Measurements from ENCODE around the gene VAV3. TPM values are rescaled to one million over a fixed set of nuclear protein-coding genes. Genes with fewer than 3 reads are reported as not detected.

VAV3 gene
- total RNA-seq, 2 experiments from 2014 or later, result 5.3 to 6.2 TPM

DNA sequence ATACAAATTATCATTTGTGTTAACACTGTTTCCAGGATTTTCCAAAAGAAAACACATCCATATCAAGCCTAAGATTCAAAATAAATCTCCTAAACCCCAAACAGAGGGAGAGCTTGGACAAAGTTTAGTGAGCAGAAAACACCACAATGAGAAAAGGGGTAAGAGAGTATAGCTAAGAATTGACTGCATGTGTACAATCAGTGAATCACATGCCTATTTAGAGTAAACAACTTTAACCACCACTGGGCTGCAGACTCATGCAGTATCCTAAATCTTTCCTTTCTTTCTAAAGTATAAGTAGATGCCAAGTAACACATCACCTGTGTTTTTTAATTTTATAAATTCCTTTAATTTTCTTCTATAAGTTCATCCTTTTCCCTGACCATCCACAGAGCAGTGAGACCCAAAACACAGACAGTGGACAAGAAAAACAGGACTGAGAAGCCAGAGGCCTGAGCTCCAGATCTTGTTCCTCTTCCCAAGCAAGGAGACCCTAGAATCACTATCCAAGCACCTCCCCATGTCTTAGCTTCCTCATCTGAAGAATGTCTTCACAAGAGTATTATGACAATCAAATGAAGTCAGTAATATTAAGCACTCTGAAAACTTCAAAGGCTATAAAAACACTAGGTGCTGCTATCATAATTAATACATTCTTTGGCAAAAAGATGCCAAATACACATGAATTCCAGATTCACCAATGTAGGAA lies 93.1 kb downstream of the VAV3 start:
- intact Hi-C loops (cut with micrococcal nuclease), result no loop called here
- no peaks in the 10 kb centered on the region for H3K9me3 Mint-ChIP-seq
- no peaks in the 10 kb centered on the region for H3K27me3 Mint-ChIP-seq
- POLR2A ChIA-PET, result interaction anchor here (0.8 to 1.5 kb wide), 6 partner anchors 19 to 174 kb away, joined by 3 to 8 read pairs (median 3); no protein-coding TSS in a partner anchor
- peaks cover 53% of the 10 kb centered on the region for H3K4me1 Mint-ChIP-seq (ENCODE audit: low read depth)
- TF ChIP-seq, protein P1, sequence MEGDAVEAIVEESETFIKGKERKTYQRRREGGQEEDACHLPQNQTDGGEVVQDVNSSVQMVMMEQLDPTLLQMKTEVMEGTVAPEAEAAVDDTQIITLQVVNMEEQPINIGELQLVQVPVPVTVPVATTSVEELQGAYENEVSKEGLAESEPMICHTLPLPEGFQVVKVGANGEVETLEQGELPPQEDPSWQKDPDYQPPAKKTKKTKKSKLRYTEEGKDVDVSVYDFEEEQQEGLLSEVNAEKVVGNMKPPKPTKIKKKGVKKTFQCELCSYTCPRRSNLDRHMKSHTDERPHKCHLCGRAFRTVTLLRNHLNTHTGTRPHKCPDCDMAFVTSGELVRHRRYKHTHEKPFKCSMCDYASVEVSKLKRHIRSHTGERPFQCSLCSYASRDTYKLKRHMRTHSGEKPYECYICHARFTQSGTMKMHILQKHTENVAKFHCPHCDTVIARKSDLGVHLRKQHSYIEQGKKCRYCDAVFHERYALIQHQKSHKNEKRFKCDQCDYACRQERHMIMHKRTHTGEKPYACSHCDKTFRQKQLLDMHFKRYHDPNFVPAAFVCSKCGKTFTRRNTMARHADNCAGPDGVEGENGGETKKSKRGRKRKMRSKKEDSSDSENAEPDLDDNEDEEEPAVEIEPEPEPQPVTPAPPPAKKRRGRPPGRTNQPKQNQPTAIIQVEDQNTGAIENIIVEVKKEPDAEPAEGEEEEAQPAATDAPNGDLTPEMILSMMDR (IDR thresholded peaks at IDR 0.05), result no peak
- H3K4me3 Mint-ChIP-seq, result no peak overlapping the region
- peak overlapping the region; percentile 47 for H3K27ac Mint-ChIP-seq
- ATAC-seq (peak; percentile 37), DNase-seq (no peak)
- CTCF ChIA-PET, result interaction anchor here (1.4 kb wide), 1 partner anchor 89 kb away, joined by 5 read pairs; no protein-coding TSS in a partner anchor
- peaks cover 23% of the 10 kb centered on the region for H3K36me3 Mint-ChIP-seq (ENCODE audit: low read depth)

DNA sequence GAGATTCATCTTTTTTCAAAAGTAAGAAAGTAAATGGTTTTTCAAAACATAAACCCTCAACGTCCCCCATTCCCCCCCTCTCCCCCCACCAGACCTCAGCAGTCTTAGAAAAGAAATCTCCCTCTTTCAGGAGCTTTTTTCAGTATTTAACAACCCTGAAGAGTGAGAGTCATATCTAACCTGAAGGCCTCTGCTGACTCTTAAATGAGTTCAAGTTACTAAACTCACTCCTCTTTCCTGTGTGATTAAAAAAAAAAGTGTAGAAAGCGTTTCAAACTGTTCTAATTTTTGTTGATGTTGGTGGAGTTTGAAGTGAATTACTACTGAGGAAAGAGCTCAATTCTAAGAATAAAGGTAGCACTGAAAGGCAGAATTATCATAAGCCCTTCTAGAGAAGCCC lies 93.7 kb downstream of the VAV3 start:
- no peaks in the 10 kb centered on the region for H3K27me3 Mint-ChIP-seq
- peak; percentile 77 for ATAC-seq
- TF ChIP-seq, protein P1 (IDR thresholded peaks at IDR 0.05), result no peak
- intact Hi-C loops (cut with micrococcal nuclease), result no loop called here
- H3K36me3 Mint-ChIP-seq (ENCODE audit: low read depth), result peaks cover 22% of the 10 kb centered on the region
- H3K4me3 Mint-ChIP-seq, result no peak overlapping the region
- H3K4me1 Mint-ChIP-seq (ENCODE audit: low read depth), result peaks cover 51% of the 10 kb centered on the region
- H3K27ac Mint-ChIP-seq, result peak overlapping the region; percentile 47
- H3K9me3 Mint-ChIP-seq, result no peaks in the 10 kb centered on the region
- CTCF ChIA-PET, result interaction anchor here (1.4 kb wide), 1 partner anchor 88 kb away, joined by 5 read pairs; no protein-coding TSS in a partner anchor
- POLR2A ChIA-PET, result interaction anchor here (0.8 to 1.5 kb wide), 6 partner anchors 18 to 174 kb away, joined by 3 to 8 read pairs (median 3); no protein-coding TSS in a partner anchor
- DNase-seq, result no peak

DNA sequence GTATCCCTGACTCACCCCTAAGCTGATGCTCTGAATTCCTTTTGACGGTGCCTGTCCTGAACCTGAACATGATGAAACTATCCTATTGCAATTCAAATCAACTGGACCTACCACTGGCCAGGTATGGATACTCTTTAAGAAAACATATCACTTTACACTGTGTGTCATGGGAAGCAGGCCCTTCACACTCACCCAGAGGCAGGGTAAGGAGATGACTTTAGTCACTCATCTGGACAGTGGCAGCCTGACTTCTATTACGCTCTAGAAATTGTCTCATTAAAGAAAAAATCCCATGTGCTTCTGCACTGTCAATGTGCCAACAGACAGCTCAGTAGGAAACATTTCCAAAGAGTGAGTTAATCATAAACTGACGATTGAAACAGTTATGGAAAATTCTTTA lies 94.3 kb downstream of the VAV3 start:
- POLR2A ChIA-PET, result interaction anchor here (0.9 to 1.4 kb wide), 4 partner anchors 18 to 175 kb away, joined by 3 to 8 read pairs (median 6); no protein-coding TSS in a partner anchor
- H3K4me3 Mint-ChIP-seq, result no peak overlapping the region
- DNase-seq (no peak), ATAC-seq (no peak)
- TF ChIP-seq, protein P1 (IDR thresholded peaks at IDR 0.05), result no peak
- peaks cover 16% of the 10 kb centered on the region for H3K36me3 Mint-ChIP-seq (ENCODE audit: low read depth)
- H3K27me3 Mint-ChIP-seq, result no peaks in the 10 kb centered on the region
- CTCF ChIA-PET, result interaction anchor here (0.9 to 1.4 kb wide), 2 partner anchors 15 to 88 kb away, joined by 3 to 5 read pairs; no protein-coding TSS in a partner anchor
- no peak overlapping the region for H3K27ac Mint-ChIP-seq
- H3K4me1 Mint-ChIP-seq (ENCODE audit: low read depth), result peaks cover 47% of the 10 kb centered on the region
- intact Hi-C loops (cut with micrococcal nuclease), result no loop called here
- no peaks in the 10 kb centered on the region for H3K9me3 Mint-ChIP-seq

DNA sequence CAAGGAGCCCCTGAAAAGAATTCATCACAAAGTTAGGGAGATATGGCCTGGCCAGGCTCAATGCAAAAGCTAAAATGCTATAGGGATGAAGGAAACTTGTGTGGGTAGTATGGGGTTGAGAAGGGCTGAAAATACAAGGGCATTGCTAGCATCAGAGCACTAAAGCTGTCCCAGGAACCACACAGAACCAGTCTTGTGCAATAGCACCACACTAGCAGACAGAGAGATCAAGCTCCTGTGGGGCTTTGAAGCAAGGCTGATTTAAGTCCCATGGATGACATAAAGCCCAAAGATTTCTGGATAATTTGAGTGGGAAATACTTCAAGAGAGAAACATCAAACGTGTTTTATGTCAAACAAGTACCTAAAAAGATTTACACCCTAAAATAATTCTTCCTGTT lies 97.1 kb downstream of the VAV3 start:
- Mint-ChIP-seq H3K4me1 (ENCODE audit: low read depth) (peaks cover 35% of the 10 kb centered on the region), H3K27me3 (no peaks in the 10 kb centered on the region), H3K9me3 (peaks cover 3% of the 10 kb centered on the region), H3K36me3 (ENCODE audit: low read depth) (peaks cover 11% of the 10 kb centered on the region), H3K27ac (no peak overlapping the region), H3K4me3 (no peak overlapping the region)
- ChIA-PET POLR2A (interaction anchor here (1.4 kb wide), 1 partner anchor 14 kb away, joined by 5 read pairs; no protein-coding TSS in a partner anchor), CTCF (no interaction called here)
- ATAC-seq (no peak), DNase-seq (no peak)
- intact Hi-C loops (cut with micrococcal nuclease), result no loop called here
- TF ChIP-seq, protein P1 (IDR thresholded peaks at IDR 0.05), result no peak

DNA sequence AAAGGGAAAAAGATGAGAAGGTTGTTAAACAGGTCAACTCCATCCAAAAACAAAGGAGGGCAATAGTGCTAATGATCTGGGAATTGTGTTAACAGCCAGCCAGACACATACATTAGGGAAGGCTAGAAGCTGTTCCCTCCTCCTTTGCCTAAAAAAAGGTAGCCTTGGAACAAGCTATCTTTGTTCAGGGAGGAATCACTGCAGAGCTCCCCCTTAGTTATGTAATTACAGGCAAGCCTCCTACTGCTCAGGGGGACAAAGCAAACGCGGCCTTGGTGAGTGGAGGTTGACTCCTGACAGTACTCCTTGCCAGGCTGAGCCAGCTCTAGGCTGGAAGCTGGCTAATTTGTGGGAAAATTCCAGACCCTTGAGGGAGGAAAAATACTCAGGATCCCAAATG lies 97.6 kb downstream of the VAV3 start:
- H3K4me3 Mint-ChIP-seq, result no peak overlapping the region
- TF ChIP-seq, protein P1 (IDR thresholded peaks at IDR 0.05), result no peak
- no peak for DNase-seq
- CTCF ChIA-PET, result no interaction called here
- H3K27me3 Mint-ChIP-seq, result no peaks in the 10 kb centered on the region
- ATAC-seq, result no peak
- POLR2A ChIA-PET, result interaction anchor here (1.4 kb wide), 1 partner anchor 15 kb away, joined by 5 read pairs; no protein-coding TSS in a partner anchor
- H3K9me3 Mint-ChIP-seq, result peaks cover 3% of the 10 kb centered on the region
- intact Hi-C loops (cut with micrococcal nuclease), result no loop called here
- no peak overlapping the region for H3K27ac Mint-ChIP-seq
- H3K36me3 Mint-ChIP-seq (ENCODE audit: low read depth), result peaks cover 11% of the 10 kb centered on the region
- peaks cover 36% of the 10 kb centered on the region for H3K4me1 Mint-ChIP-seq (ENCODE audit: low read depth)
